GM13976 (cell line): ENCODE results near the gene CTTNBP2NL.

ENCODE experiments used
- DNase-seq: peaks from one replicate; pipeline ENCODE4 v3.0.0; 2012; ENCODE audit warnings: low spot score
- CTCF ChIP-seq: IDR thresholded peaks from 2 replicates; pipeline ENCODE4 v1.5.1; 2012; ENCODE audit warnings: borderline replicate concordance, mild to moderate bottlenecking; ENCODE audit not compliant: insufficient read depth; ENCODE audit errors: extremely low read depth, missing control alignments, control extremely low read depth
- in situ Hi-C: fragments of 300-500 bp; cut with MboI; formaldehyde crosslinking; loops from one replicate; pipeline ENCODE4 v1.12.0; 2022; ENCODE audit warnings: low sequenced_read_pairs, mixed read lengths, inconsistent platforms; ENCODE audit not compliant: unreplicated experiment

The CTTNBP2NL gene

GRCh38 chr1:112402682-112403643 is 6.9 kb downstream of the CTTNBP2NL start:
- TF ChIP-seq CTCF = no peak
- no peak for DNase-seq
- in situ Hi-C loops = no loop called here

DNA sequence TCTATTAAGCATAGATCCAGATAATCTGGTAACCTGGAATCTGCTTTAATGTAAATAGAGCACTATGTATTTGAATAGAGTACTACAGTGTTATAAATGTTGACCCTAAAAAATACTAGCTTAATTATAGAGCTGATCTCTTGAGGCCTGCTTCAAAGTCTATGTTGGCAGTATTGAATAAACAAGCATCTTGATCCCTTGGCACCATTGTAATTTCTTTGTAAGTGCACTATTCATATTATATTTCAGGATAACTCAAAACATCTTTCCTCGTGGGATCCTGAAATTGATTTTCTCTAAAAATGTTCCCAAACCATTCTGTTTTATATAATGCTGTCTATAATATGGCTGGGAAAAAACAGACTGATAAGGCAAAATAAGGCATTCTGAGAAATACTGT is 10.8 kb downstream of the CTTNBP2NL start:
- no peak for TF ChIP-seq CTCF
- no peak for DNase-seq
- in situ Hi-C loops = no loop called here

- TF ChIP-seq CTCF = no peak
- DNase-seq = no peak
- in situ Hi-C loops = no loop called here
Measured at GRCh38 chr1:112409414-112409813, 13.4 kb downstream of the CTTNBP2NL start.

DNA sequence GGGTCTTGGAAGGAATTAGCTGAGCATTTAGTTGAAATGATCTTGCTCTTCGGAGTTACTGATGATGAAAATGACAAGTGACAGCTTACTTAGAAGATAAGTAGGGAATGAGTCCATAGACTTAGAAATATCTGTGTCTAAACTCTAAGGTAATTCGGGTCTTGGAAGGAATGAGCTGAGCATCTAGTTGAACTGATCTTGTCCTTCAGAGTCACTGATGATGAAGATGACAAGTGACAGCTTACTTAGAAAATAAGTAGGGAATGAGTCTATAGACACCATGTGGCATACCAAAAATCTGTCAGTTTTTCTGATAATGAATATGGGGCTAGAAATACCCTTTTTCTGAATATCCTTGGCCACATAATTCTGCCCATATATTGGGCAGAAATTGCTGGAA is 14.7 kb downstream of the CTTNBP2NL start:
- in situ Hi-C loops = no loop called here

GRCh38 chr1:112417271-112417670 is 21.3 kb downstream of the CTTNBP2NL start:
- DNase-seq = no peak
- TF ChIP-seq CTCF = no peak
- in situ Hi-C loops = no loop called here

More for the DNA sequence above, 14.7 kb downstream of the CTTNBP2NL start:
- DNase-seq = no peak
- no peak for TF ChIP-seq CTCF

DNA sequence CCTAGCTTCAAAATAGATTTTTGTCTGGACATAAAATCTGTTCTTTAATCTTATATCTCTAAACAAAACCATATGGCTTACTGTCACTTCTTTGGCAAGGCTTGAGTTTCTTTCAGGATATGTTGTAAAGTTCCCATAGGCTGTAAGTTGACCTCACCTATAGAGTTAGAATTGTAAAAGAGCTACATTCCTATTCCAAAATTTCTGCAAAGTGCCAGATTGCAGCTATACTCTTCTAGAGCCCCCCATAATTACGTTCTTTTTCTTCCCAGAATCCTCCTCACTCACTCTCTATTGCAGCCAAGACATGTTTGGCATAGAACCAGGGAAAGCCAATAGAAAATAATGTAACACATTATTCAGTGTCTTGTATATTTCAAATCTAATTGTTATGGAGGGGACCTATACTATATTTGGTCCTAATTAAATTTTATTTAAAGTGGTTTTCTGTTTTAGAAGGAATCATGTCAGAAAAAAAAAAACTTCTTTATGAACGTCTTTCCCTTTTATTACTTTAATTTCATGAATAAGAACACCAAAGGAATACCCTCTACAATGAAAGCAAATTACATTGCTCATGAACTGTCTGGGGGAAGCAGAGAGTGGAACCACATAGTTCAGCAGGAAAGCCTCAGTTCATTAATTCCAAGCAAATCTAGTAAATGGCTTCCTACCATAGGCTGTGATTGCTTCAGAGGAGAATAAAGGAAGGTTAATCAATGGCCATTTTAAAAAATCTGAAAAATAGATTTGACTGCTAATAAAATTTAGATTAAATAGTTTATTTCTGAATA is 22.3 kb downstream of the CTTNBP2NL start:
- in situ Hi-C loops = no loop called here
- no peak for DNase-seq
- TF ChIP-seq CTCF = no peak
